Mesenteric fat pad (tissue), 1 donor: ENCODE measurements around the gene PPP1R12A. TPM values are rescaled to one million over a fixed set of nuclear protein-coding genes. Genes with fewer than 3 reads are reported as not detected.

Source experiments
- DNase-seq: peaks from one replicate; pipeline ENCODE4 v3.0.0-alpha.2; 2020; ENCODE audit warnings: low spot score
- total RNA-seq: library from RNA; stranded (reverse); fragmentation: NEBNext Ultra II Directional; extraction: Animal tissue kit (Norgen Biotek cat#: 25700); gene quantifications from one replicate; pipeline ENCODE4 v1.2.1, GENCODE V29; 2021
- donor health status: DM: yes; HTN: yes; CAD: no.

The PPP1R12A gene
- total RNA-seq, 1 donor from 2014 or later, result 63.7 TPM

GRCh38 chr12:79769860-79770485 is 164.9 kb downstream of the PPP1R12A start:
- DNase-seq, result no peak

- no peak for DNase-seq
Observed at GRCh38 chr12:79769189-79769859, 165.6 kb downstream of the PPP1R12A start.

- DNase-seq, result no peak
Observed at GRCh38 chr12:79766705-79767464, 168.0 kb downstream of the PPP1R12A start.

GRCh38 chr12:79765157-79765556 is 169.7 kb downstream of the PPP1R12A start:
- no peak for DNase-seq

- no peak for DNase-seq
Observed at GRCh38 chr12:79764641-79765040, 170.3 kb downstream of the PPP1R12A start.

- DNase-seq, result no peak
Observed at GRCh38 chr12:79763766-79764452, 171.0 kb downstream of the PPP1R12A start.

GRCh38 chr12:79761341-79761740 is 173.6 kb downstream of the PPP1R12A start:
- DNase-seq, result no peak

- no peak for DNase-seq
Observed at GRCh38 chr12:79747274-79747673, 187.6 kb downstream of the PPP1R12A start.

GRCh38 chr12:79737875-79738718 is 196.8 kb downstream of the PPP1R12A start:
- DNase-seq, result no peak

GRCh38 chr12:79732638-79733037 is 202.3 kb downstream of the PPP1R12A start:
- DNase-seq, result no peak

GRCh38 chr12:79725987-79726386 is 208.9 kb downstream of the PPP1R12A start:
- no peak for DNase-seq

Other genes starting within 250 kb of the PPP1R12A start
- gene PAWR, start 244.1 kb downstream of the PPP1R12A start, total RNA-seq, result 25.9 TPM
- not detected for gene OTOGL, start 164.4 kb upstream of the PPP1R12A start, total RNA-seq